Measurements from ENCODE around the gene YAF2. TPM values are rescaled to one million over a fixed set of nuclear protein-coding genes. Genes with fewer than 3 reads are reported as not detected.

The YAF2 gene
- total and polyA plus RNA-seq, 2 experiments from 2014 or later = 1.0 TPM

DNA sequence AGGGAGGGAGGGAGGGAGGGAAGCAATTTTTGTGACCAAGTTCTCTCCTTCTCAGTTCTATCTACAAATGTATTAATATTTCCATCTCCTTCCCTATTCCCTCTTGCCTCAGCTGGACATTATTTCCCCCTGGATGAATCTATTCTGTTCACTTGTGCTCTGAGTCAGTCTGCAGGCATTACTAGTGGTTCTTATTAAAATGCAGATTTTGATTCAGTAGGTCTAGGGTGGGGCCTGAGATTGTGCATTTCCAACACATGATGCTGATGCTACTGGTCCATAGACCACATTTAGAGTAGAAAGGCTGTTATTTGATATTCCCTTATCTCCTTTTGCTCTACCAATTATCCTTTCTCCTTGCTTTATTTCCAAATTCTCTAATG lies 40.1 kb upstream of the YAF2 start:
- Histone ChIP-seq H3K4me3 (no peak overlapping the region), H3K27me3 (ENCODE audit: insufficient read depth) (no peaks in the 10 kb centered on the region), H3K4me2 (no peak overlapping the region), H3K4me1 (ENCODE audit: insufficient read depth) (no peaks in the 10 kb centered on the region), H3F3A (replicated peaks; ENCODE audit: low read depth) (no peaks in the 10 kb centered on the region), H4K20me1 (replicated peaks; ENCODE audit: insufficient read depth) (no peaks in the 10 kb centered on the region), H2AFZ (no peak overlapping the region), H3K36me3 (ENCODE audit: insufficient read depth) (no peaks in the 10 kb centered on the region), H3K9me2 (ENCODE audit: insufficient read depth) (no peaks in the 10 kb centered on the region), H3K79me2 (replicated peaks; ENCODE audit: insufficient read depth) (no peaks in the 10 kb centered on the region), H3K27ac (ENCODE audit: low read depth) (no peak overlapping the region)
- Mint-ChIP-seq H3K4me1 (peaks cover 2% of the 10 kb centered on the region; the same call in 1 of the 3 replicates), H3K9me3 (peaks cover 9% of the 10 kb centered on the region), H3K27me3 (ENCODE audit: insufficient read depth, low read depth, poor library complexity) (no peaks in the 10 kb centered on the region), H3K27ac (no peak overlapping the region), H3K4me3 (no peak overlapping the region), H3K36me3 (ENCODE audit: low read depth) (peaks cover 1% of the 10 kb centered on the region; the same call in 1 of the 3 replicates)
- DNase-seq (ENCODE audit: low spot score) (no peak), ATAC-seq (no peak)
- TF ChIP-seq STAT1 (IDR thresholded peaks at IDR 0.05; ENCODE audit: unreplicated experiment) (no peak), EZH2 (IDR thresholded peaks at IDR 0.05; ENCODE audit: low read depth, unreplicated experiment) (no peak), REST (IDR thresholded peaks at IDR 0.05; ENCODE audit: unreplicated experiment) (no peak), ZNF114 (CRISPR knock-in tag; IDR thresholded peaks at IDR 0.05) (no peak), NANOG (IDR thresholded peaks at IDR 0.05; ENCODE audit: borderline replicate concordance) (no peak), EZH2phosphoT487 (IDR thresholded peaks at IDR 0.05; ENCODE audit: unreplicated experiment) (no peak), POLR2AphosphoS5 (IDR thresholded peaks at IDR 0.05; ENCODE audit: low read depth) (no peak), JUNB (IDR thresholded peaks at IDR 0.05; ENCODE audit: unreplicated experiment) (no peak)
- TF ChIP-seq, protein P1, sequence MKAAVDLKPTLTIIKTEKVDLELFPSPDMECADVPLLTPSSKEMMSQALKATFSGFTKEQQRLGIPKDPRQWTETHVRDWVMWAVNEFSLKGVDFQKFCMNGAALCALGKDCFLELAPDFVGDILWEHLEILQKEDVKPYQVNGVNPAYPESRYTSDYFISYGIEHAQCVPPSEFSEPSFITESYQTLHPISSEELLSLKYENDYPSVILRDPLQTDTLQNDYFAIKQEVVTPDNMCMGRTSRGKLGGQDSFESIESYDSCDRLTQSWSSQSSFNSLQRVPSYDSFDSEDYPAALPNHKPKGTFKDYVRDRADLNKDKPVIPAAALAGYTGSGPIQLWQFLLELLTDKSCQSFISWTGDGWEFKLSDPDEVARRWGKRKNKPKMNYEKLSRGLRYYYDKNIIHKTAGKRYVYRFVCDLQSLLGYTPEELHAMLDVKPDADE (IDR thresholded peaks at IDR 0.05) = no peak
- TF ChIP-seq, protein P2, sequence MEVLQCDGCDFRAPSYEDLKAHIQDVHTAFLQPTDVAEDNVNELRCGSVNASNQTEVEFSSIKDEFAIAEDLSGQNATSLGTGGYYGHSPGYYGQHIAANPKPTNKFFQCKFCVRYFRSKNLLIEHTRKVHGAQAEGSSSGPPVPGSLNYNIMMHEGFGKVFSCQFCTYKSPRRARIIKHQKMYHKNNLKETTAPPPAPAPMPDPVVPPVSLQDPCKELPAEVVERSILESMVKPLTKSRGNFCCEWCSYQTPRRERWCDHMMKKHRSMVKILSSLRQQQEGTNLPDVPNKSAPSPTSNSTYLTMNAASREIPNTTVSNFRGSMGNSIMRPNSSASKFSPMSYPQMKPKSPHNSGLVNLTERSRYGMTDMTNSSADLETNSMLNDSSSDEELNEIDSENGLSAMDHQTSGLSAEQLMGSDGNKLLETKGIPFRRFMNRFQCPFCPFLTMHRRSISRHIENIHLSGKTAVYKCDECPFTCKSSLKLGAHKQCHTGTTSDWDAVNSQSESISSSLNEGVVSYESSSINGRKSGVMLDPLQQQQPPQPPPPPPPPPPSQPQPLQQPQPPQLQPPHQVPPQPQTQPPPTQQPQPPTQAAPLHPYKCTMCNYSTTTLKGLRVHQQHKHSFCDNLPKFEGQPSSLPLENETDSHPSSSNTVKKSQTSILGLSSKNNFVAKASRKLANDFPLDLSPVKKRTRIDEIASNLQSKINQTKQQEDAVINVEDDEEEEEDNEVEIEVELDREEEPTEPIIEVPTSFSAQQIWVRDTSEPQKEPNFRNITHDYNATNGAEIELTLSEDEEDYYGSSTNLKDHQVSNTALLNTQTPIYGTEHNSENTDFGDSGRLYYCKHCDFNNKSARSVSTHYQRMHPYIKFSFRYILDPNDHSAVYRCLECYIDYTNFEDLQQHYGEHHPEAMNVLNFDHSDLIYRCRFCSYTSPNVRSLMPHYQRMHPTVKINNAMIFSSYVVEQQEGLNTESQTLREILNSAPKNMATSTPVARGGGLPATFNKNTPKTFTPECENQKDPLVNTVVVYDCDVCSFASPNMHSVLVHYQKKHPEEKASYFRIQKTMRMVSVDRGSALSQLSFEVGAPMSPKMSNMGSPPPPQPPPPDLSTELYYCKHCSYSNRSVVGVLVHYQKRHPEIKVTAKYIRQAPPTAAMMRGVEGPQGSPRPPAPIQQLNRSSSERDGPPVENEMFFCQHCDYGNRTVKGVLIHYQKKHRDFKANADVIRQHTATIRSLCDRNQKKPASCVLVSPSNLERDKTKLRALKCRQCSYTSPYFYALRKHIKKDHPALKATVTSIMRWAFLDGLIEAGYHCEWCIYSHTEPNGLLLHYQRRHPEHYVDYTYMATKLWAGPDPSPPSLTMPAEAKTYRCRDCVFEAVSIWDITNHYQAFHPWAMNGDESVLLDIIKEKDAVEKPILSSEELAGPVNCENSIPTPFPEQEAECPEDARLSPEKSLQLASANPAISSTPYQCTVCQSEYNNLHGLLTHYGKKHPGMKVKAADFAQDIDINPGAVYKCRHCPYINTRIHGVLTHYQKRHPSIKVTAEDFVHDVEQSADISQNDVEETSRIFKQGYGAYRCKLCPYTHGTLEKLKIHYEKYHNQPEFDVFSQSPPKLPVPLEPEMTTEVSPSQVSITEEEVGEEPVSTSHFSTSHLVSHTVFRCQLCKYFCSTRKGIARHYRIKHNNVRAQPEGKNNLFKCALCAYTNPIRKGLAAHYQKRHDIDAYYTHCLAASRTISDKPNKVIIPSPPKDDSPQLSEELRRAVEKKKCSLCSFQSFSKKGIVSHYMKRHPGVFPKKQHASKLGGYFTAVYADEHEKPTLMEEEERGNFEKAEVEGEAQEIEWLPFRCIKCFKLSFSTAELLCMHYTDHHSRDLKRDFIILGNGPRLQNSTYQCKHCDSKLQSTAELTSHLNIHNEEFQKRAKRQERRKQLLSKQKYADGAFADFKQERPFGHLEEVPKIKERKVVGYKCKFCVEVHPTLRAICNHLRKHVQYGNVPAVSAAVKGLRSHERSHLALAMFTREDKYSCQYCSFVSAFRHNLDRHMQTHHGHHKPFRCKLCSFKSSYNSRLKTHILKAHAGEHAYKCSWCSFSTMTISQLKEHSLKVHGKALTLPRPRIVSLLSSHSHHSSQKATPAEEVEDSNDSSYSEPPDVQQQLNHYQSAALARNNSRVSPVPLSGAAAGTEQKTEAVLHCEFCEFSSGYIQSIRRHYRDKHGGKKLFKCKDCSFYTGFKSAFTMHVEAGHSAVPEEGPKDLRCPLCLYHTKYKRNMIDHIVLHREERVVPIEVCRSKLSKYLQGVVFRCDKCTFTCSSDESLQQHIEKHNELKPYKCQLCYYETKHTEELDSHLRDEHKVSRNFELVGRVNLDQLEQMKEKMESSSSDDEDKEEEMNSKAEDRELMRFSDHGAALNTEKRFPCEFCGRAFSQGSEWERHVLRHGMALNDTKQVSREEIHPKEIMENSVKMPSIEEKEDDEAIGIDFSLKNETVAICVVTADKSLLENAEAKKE (CRISPR knock-in tag; IDR thresholded peaks at IDR 0.05) = no peak
